ENCODE measurements around the gene GPC1.

GPC1 gene

DNA sequence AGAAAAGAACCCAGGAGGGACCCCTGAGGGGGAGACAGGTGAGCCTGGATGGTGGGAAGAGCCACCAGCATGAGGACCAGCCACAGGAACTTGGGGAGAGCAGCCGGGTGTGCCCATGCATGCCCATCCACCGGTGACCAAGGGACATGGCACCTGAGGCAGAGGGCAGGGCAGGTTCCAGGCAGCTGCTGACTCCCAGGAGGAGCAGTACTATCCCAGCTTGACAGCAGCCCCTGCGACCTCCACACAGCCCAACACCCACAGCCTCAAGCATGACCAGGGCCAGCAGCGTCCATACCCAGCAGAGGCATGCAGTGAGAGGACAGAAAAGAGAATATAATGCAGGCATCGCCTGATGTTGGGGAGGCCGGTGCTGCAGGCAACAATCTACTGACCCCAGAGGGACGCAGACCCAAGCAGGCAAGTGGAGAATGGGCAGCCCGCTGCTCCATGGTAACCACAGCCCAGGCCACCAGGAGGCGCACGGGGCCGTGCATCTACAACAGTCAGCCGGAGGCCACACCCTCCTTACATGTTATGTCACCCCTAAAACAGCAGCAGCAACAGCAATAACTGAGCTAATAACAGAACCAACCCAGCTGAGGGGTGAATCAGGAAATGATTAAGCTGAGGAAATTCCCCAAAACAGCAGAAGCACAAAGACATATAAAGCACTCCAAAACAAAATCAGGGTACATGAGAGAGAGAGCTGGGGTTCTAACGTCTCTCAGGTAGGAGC is 78.3 kb downstream of the GPC1 start:
- no peaks in the 10 kb centered on the region for H3K9me3 ChIP-seq (ENCODE audit: insufficient read depth, low read length)
- H3K36me3 ChIP-seq (replicated peaks; ENCODE audit: low read depth, low read length), result peaks cover 2% of the 10 kb centered on the region
- no peak for TF ChIP-seq EZH2phosphoT487 (IDR thresholded peaks at IDR 0.05; ENCODE audit: low read depth)
- peak; percentile 71 for TF ChIP-seq CTCF (IDR thresholded peaks at IDR 0.05; ENCODE audit: low read depth, low read length)
- peak overlapping the region; percentile 50 for H3K4me2 ChIP-seq (ENCODE audit: low read length)
- peaks cover 15% of the 10 kb centered on the region for H3K4me1 ChIP-seq (ENCODE audit: low read length)
- no peaks in the 10 kb centered on the region for H3K79me2 ChIP-seq (ENCODE audit: low read length)
- no peak overlapping the region for H2AFZ ChIP-seq (ENCODE audit: low read depth, low read length)
- no peaks in the 10 kb centered on the region for H4K20me1 ChIP-seq (ENCODE audit: insufficient read depth, low read length)
- H3K9ac ChIP-seq (ENCODE audit: low read length), result peak overlapping the region; percentile 28; the same call in 1 of the 2 replicates
- H3K27ac ChIP-seq (ENCODE audit: low read length), result peak overlapping the region; percentile 58
- H3K27me3 ChIP-seq (ENCODE audit: low read depth, low read length), result no peaks in the 10 kb centered on the region
- H3K4me3 ChIP-seq (ENCODE audit: low read length), result peak overlapping the region; percentile 14; the same call in 1 of the 2 replicates

DNA sequence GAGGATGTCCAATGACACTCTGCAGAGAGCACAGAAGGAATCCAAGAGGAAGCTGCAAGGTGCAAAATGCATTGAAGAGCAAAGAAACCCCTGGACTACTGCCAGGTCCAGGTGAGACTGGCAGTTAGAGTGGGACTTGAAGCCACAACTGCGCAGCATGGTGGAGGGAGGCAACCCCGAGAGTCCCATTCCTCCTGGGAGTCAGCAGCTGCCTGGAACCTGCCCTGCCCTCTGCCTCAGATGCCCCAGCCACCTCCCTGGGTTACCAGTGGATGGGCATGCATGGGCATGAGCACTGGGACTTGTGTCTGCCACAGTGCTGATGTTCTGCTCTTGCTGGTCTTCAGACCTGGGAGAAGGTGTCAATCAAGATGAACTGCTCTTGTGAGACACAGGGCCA is 79.2 kb downstream of the GPC1 start:
- Histone ChIP-seq H3K9me3 (ENCODE audit: insufficient read depth, low read length) (no peaks in the 10 kb centered on the region), H3K4me1 (ENCODE audit: low read length) (peaks cover 15% of the 10 kb centered on the region), H3K27me3 (ENCODE audit: low read depth, low read length) (no peaks in the 10 kb centered on the region), H3K36me3 (replicated peaks; ENCODE audit: low read depth, low read length) (peaks cover 10% of the 10 kb centered on the region), H3K27ac (ENCODE audit: low read length) (peak overlapping the region; percentile 58), H3K4me2 (ENCODE audit: low read length) (peak overlapping the region; percentile 50; the same call in 1 of the 2 replicates), H2AFZ (ENCODE audit: low read depth, low read length) (no peak overlapping the region), H3K4me3 (ENCODE audit: low read length) (0 out of 2 replicates have a peak overlapping the region, but pooled peaks have one; percentile 14), H4K20me1 (ENCODE audit: insufficient read depth, low read length) (no peaks in the 10 kb centered on the region), H3K79me2 (ENCODE audit: low read length) (no peaks in the 10 kb centered on the region), H3K9ac (ENCODE audit: low read length) (no peak overlapping the region)
- no peak for TF ChIP-seq CTCF (IDR thresholded peaks at IDR 0.05; ENCODE audit: low read depth, low read length)
- no peak for TF ChIP-seq EZH2phosphoT487 (IDR thresholded peaks at IDR 0.05; ENCODE audit: low read depth)

GRCh38 chr2:240517342-240517741 is 81.9 kb downstream of the GPC1 start:
- Histone ChIP-seq H3K4me2 (ENCODE audit: low read length) (no peak overlapping the region), H2AFZ (ENCODE audit: low read depth, low read length) (no peak overlapping the region), H3K9me3 (ENCODE audit: insufficient read depth, low read length) (no peaks in the 10 kb centered on the region), H3K27me3 (ENCODE audit: low read depth, low read length) (no peaks in the 10 kb centered on the region), H3K4me1 (ENCODE audit: low read length) (peaks cover 15% of the 10 kb centered on the region), H3K36me3 (replicated peaks; ENCODE audit: low read depth, low read length) (peaks cover 13% of the 10 kb centered on the region), H3K79me2 (ENCODE audit: low read length) (no peaks in the 10 kb centered on the region), H4K20me1 (ENCODE audit: insufficient read depth, low read length) (no peaks in the 10 kb centered on the region), H3K4me3 (ENCODE audit: low read length) (no peak overlapping the region), H3K9ac (ENCODE audit: low read length) (no peak overlapping the region), H3K27ac (ENCODE audit: low read length) (no peak overlapping the region)
- TF ChIP-seq EZH2phosphoT487 (IDR thresholded peaks at IDR 0.05; ENCODE audit: low read depth) (no peak), CTCF (IDR thresholded peaks at IDR 0.05; ENCODE audit: low read depth, low read length) (no peak)

Measured in OCI-LY3 (cell line).